Peyer's patch (tissue), 4 donors: ENCODE measurements around the gene ICE2.

Source experiments
- CTCF ChIP-seq, 6 experiments: fragments of 450-650 bp in 4 of 6; fragments of 200-600 bp in 2 of 6; sonication (generic) in 1 of 6; IDR thresholded peaks; one replicate each; pipeline ENCODE4 v1.5.1; 2017 to 2019; ENCODE audit warnings: antibody characterized with exemption in 6 of 6, mild to moderate bottlenecking in 3 of 6, moderate library complexity in 1 of 6
- POLR2A ChIP-seq, 2 donors: fragments of 450-650 bp; IDR thresholded peaks; one replicate each; pipeline ENCODE4 v1.5.1; 2017; ENCODE audit warnings: antibody characterized with exemption in 2 of 2, mild to moderate bottlenecking in 2 of 2, moderate library complexity in 2 of 2

- TF ChIP-seq CTCF (IDR thresholded peaks at IDR 0.05) (peak in 1 of 6 experiments; percentile 35), POLR2A (IDR thresholded peaks at IDR 0.05) (peak; percentile 94)
Measured at GRCh38 chr15:60478566-60479360, at the start of gene ICE2.
